ENCODE results near the gene ADARB2.

GRCh38 chr10:1659221-1659791, 78.0 kb downstream of the ADARB2 start:
- no peak for TF ChIP-seq EZH2 (IDR thresholded peaks at IDR 0.05; ENCODE audit: insufficient read depth, poor library complexity, severe bottlenecking)
- no peak for TF ChIP-seq EZH2phosphoT487 (IDR thresholded peaks at IDR 0.05; ENCODE audit: insufficient read depth, low read depth)
